HL-60 (cell line): ENCODE data around the gene GDAP2.

Source experiments
- GABPA ChIP-seq: IDR thresholded peaks from 2 replicates; pipeline ENCODE4 v1.6.1; 2012; ENCODE audit warnings: low read depth
- POLR2AphosphoS5 ChIP-seq: IDR thresholded peaks from 2 replicates; pipeline ENCODE4 v1.6.1; 2012; ENCODE audit warnings: low read depth
- TF ChIP-seq, protein P1 (sequence below): IDR thresholded peaks from one replicate; pipeline ENCODE4 v1.5.1; 2011; ENCODE audit warnings: low read length, control low read depth, inconsistent platforms; ENCODE audit not compliant: insufficient read depth
- TF ChIP-seq, protein P2 (sequence below): IDR thresholded peaks from 2 replicates; pipeline ENCODE4 v1.6.1; 2012; ENCODE audit warnings: low read depth; ENCODE audit not compliant: insufficient replicate concordance

DNA sequence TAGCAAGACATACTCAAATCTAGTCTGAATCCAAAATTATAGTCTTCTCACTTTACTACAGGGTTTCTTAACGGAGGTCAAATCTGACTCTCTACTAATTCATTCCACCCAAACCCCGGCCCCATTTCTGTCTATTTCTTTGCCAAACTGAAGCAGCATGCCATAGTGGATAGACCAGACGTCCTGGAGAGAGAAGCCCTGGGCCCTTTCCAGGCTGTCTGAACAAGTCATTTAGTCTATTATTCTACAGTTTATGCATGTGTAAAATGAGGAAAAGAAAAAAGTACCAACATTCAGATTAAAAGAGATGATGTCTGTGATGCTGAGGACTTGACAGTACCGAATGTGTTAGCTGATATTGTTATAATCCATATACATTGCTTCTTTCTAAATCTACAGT is 95.0 kb downstream of the GDAP2 start:
- TF ChIP-seq, protein P1, sequence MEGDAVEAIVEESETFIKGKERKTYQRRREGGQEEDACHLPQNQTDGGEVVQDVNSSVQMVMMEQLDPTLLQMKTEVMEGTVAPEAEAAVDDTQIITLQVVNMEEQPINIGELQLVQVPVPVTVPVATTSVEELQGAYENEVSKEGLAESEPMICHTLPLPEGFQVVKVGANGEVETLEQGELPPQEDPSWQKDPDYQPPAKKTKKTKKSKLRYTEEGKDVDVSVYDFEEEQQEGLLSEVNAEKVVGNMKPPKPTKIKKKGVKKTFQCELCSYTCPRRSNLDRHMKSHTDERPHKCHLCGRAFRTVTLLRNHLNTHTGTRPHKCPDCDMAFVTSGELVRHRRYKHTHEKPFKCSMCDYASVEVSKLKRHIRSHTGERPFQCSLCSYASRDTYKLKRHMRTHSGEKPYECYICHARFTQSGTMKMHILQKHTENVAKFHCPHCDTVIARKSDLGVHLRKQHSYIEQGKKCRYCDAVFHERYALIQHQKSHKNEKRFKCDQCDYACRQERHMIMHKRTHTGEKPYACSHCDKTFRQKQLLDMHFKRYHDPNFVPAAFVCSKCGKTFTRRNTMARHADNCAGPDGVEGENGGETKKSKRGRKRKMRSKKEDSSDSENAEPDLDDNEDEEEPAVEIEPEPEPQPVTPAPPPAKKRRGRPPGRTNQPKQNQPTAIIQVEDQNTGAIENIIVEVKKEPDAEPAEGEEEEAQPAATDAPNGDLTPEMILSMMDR = no peak
- TF ChIP-seq GABPA (no peak), POLR2AphosphoS5 (no peak)
- TF ChIP-seq, protein P2, sequence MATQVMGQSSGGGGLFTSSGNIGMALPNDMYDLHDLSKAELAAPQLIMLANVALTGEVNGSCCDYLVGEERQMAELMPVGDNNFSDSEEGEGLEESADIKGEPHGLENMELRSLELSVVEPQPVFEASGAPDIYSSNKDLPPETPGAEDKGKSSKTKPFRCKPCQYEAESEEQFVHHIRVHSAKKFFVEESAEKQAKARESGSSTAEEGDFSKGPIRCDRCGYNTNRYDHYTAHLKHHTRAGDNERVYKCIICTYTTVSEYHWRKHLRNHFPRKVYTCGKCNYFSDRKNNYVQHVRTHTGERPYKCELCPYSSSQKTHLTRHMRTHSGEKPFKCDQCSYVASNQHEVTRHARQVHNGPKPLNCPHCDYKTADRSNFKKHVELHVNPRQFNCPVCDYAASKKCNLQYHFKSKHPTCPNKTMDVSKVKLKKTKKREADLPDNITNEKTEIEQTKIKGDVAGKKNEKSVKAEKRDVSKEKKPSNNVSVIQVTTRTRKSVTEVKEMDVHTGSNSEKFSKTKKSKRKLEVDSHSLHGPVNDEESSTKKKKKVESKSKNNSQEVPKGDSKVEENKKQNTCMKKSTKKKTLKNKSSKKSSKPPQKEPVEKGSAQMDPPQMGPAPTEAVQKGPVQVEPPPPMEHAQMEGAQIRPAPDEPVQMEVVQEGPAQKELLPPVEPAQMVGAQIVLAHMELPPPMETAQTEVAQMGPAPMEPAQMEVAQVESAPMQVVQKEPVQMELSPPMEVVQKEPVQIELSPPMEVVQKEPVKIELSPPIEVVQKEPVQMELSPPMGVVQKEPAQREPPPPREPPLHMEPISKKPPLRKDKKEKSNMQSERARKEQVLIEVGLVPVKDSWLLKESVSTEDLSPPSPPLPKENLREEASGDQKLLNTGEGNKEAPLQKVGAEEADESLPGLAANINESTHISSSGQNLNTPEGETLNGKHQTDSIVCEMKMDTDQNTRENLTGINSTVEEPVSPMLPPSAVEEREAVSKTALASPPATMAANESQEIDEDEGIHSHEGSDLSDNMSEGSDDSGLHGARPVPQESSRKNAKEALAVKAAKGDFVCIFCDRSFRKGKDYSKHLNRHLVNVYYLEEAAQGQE = no peak
